CD4-positive, alpha-beta T cell treated with Interleukin-12 subunit alpha and Interleukin-12 subunit beta, for 1 hour (primary cell): ENCODE results near the gene ECM1.

ENCODE experiments used
- DNase-seq: peaks from one replicate; pipeline ENCODE4 v3.0.0-alpha.2; 2020

Gene ECM1

DNA sequence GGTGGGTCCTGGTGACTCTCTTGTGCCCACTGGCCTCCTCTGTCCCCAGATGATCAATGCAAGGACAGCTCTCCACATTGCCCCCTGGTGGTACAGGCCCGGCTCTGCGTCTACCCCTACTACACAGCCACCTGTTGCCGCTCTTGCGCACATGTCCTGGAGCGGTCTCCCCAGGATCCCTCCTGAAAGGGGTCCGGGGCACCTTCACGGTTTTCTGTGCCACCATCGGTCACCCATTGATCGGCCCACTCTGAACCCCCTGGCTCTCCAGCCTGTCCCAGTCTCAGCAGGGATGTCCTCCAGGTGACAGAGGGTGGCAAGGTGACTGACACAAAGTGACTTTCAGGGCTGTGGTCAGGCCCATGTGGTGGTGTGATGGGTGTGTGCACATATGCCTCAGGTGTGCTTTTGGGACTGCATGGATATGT lies 52.1 kb downstream of the ECM1 start:
- peak; percentile 80 for DNase-seq

DNA sequence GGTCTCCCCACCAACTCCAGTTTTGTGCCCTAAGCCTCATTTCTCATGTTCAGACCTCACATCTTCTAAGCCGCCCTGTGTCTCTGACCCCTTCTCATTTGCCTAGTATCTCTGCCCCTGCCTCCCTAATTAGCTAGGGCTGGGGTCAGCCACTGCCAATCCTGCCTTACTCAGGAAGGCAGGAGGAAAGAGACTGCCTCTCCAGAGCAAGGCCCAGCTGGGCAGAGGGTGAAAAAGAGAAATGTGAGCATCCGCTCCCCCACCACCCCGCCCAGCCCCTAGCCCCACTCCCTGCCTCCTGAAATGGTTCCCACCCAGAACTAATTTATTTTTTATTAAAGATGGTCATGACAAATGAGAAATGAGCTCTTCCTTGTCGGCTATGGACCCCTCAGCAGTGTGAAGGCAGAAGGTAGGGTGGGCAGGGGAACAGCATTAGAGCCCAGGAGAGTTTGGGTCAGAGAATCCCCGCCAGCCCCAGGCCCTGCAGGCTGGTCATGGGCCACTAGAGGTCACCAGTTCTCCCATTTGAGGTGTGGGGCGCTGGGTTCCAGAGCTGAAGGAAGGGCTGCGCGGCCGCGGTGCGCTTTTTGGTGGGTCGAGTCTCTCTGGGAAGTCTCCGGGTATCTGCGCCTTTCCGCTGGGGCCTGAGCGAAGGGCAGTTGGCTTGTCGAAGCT lies 52.8 kb downstream of the ECM1 start:
- DNase-seq, result peak; percentile 86

DNA sequence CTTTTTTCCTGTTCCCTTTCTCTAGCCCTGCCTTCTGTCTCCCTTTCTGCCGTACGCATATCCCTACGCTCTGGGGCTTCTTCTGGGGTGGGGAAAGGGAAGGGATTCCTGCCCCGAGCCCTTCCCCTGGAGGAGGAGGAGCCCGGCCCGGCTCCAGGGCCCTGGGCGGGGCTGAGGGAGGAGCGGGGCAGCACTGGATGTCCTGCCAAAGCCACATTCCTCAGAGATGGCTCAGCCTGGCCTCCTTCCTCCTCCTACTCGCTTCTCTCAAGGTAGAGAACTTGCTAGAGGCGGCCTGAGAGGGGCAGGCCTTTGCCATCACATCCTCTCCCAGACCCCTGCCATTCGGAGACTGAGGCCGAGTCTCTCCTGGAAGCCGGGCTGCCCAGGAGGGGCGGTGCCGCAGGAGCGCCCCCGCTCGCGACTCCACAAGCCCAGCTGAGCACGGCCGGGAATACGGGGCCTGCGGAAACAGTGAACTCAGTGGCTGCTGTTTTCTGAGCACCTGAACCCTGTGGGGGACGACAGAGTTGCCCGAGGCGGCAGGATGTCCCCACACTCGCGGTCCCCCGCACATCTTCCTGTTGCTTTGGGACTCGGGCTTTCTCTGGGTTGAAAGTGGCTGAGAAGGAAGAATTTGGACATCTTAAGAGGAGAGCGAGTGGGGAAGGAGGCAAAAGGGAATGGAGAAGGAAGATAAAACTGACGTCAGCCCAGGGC lies 53.5 kb downstream of the ECM1 start:
- DNase-seq, result peak; percentile 66

DNA sequence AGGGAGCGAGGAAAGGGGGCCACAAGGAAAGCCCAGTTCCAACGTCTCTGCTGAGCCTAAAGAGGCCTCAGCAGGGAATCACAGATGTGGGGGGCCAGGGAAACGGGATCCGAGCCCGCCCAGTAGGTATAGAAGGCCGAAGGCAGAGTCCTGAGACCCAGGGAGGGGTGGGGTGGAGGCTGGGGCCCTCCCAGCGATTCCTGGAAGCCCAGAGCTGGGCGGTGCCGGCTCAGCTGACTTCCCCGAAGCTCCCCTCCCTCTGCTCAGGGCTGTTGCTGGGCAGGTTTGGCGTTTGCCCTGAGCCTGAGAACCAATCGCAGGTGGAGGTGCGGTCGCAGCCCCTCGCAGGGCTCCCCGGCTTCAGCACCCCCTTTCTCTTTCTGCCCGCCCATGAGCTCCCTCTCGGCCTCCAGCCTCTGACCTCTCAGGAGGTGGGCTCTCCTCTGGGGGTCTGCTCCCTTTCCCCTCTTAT lies 54.1 kb downstream of the ECM1 start:
- peak; percentile 87 for DNase-seq

DNA sequence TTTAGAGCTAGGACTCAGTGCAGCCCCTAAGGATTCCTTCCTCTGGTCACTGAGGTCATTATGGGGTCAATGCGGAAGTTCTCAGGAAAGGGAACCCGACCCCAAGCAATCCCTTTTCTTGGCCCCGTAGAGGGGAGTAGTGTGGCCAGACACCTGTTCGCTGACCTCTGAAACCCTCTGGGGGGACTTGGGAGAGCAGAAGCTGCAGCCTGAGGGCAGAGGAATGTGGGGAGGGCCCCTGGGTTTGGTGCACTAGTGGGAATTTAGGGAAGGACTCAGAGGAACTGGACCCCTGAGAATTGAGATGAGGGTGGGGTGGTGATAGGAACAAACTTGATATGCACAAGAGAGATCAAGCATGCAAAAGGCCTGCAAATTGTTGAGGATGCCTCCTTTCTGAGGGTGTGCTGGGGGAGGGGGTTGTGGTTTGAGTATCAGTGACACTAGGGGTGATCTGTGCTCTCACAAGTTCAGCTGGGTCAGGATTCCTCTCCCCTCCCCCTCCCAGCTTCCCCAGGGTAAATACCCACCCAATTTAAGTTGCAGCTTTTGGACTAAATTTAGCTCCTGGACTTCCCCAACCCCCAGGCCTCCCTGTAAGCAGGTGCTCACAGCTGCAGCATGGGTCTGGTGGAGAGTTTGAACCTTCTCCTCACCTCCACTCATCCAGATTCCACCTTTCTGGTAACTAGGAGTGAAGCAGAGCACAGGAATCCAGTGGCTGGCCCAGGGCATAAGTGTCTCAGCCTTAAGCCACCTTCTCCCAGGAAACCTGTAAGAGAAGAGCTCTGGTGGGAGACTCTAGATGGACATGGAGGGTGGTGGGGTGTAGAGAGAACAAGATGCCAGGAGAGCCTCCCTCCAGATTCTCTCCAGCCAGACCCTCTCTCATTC lies 54.8 kb downstream of the ECM1 start:
- peak; percentile 87 for DNase-seq
